Hypothalamus (tissue), 51 donors: ENCODE data around the gene REPS2.
"Not testable (repeated sequence)": the region's sequence is repeated elsewhere in the genome, so short reads cannot be mapped to it uniquely, and the experiment has no call there.

ENCODE experiments used
- DNase-seq, 51 donors: peaks; one replicate each; lab custom pipeline; 2025; lab: John Stamatoyannopoulos, UW

REPS2 gene

GRCh38 chrX:16962661-16963060, 16.2 kb downstream of the REPS2 start:
- DNase-seq = not testable (repeated sequence)

- no peak for DNase-seq
Measured at GRCh38 chrX:16963216-16963615, 16.8 kb downstream of the REPS2 start.

DNA sequence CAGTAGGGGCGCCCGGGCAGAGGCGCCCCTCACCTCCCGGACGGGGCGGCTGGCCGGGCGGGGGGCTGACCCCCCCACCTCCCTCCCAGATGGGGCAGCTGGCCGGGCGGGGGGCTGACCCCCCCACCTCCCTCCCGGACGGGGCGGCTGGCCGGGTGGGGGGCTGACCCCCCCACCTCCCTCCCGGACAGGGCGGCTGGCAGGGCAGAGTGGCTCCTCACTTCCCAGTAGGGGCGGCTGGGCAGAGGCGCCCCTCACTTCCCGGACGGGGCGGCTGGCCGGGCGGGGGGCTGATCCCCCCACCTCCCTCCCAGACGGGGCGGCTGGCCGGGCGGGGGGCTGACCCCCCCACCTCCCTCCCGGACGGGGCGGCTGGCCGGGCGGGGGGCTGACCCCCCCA, 18.5 kb downstream of the REPS2 start:
- not testable (repeated sequence) for DNase-seq

- DNase-seq = no peak
Measured at GRCh38 chrX:16966752-16967448, 20.4 kb downstream of the REPS2 start.

GRCh38 chrX:16968753-16969152, 22.3 kb downstream of the REPS2 start:
- DNase-seq = not testable (repeated sequence)

- no peak for DNase-seq
Measured at GRCh38 chrX:16970977-16971376, 24.5 kb downstream of the REPS2 start.

DNA sequence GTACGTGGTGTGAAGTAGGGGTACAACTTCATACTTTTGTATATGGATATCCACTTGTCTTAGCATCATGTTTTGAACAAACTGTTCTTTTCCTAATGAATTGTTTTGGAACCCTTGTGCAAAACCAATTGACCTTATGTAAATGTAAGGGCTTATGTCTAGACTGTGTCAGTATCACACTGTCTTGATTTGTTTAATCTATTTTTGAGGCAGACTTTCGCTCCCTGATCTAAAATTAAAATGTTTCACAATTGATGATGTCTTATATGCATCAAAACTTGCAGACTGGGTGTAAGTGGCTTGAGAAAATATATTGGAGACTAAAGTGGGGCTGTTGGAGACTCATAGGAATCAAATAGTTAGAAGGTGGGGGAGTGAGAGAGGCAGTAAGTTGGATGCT, 25.2 kb downstream of the REPS2 start:
- DNase-seq = no peak

DNA sequence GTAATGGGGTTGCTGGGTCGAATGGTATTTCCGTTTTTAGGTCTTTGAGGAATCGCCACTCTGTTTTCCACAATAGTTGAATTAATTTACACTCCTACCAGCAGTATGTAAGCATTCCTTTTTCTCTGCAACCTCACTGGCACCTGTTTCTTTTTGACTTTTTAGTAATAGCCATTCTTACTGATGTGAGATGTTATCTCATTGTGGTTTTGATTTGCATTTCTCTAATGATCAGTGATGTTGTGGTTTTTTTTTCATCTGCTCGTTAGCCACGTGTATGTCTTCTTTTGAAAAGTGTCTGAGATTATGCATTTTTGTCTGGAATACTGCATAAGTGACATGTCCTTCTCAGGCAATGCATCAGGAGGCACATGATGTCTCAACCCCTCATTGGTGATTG, 28.8 kb downstream of the REPS2 start:
- DNase-seq = no peak

DNA sequence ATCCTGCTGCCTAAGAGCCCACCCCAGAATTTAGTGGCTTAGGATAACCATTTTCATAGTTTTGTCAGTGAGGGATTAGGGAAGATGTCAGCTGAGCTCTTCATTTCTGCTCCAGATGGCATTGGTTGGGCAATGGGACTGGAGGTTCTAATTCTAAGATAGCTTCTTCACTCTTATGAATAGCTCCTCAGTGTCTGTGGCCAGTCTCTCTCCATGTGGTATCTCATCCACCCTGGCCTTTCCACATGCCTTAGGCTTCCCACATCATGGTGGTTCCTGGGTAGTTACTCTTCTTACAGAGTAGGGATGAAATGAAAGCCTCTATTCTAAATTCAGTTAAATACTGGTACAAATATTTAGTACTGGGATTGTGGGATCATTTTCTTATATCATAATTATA, 31.3 kb downstream of the REPS2 start:
- no peak for DNase-seq

GRCh38 chrX:16978193-16978984, 31.9 kb downstream of the REPS2 start:
- no peak for DNase-seq

GRCh38 chrX:16979226-16979625, 32.8 kb downstream of the REPS2 start:
- no peak for DNase-seq

GRCh38 chrX:16981209-16981608, 34.8 kb downstream of the REPS2 start:
- DNase-seq = no peak

DNA sequence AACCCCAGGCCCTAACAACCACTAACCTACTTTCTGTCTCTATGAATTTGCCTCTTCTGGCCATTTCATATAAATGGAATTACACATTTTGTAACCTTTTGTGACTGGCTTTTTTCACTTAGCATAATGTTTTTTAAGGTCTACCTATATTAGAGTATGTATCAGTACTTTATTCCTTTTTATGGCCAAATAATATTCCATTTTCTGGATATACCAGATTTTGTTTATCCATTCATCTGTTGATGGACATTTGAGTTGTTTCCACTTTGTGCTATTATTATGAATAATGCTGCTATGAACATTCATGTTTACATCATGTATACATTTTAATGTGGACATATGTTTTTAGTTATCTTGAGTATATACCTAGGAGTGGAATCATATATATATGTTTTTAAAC, 35.5 kb downstream of the REPS2 start:
- no peak for DNase-seq

- DNase-seq = no peak
Measured at GRCh38 chrX:16983051-16983450, 36.6 kb downstream of the REPS2 start.

- no peak for DNase-seq
Measured at GRCh38 chrX:16985286-16985685, 38.8 kb downstream of the REPS2 start.

DNA sequence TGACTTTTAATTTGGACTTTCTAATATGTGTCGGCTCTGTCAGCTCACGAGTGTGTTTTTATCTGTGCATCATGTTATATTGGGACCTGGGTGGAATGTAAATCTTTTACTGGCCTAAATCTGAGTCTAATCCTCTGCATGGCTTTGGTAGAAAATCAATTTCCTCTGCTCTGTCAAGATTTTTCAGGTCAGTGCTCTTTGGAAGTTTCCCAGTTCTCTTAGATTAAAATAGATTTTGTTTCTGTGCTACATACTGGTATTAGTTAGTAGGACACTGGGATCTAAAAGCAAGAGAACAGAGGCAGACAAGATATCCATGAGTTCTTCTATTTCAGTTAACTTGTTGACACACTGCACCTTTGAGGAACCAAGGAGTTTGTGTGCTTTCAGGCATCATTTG, 39.7 kb downstream of the REPS2 start:
- no peak for DNase-seq

GRCh38 chrX:16989750-16990149, 43.3 kb downstream of the REPS2 start:
- DNase-seq = no peak

GRCh38 chrX:16990839-16991238, 44.4 kb downstream of the REPS2 start:
- DNase-seq = peak in 1 of 51 donors; percentile 2

GRCh38 chrX:16992445-16992844, 46.0 kb downstream of the REPS2 start:
- DNase-seq = no peak

DNA sequence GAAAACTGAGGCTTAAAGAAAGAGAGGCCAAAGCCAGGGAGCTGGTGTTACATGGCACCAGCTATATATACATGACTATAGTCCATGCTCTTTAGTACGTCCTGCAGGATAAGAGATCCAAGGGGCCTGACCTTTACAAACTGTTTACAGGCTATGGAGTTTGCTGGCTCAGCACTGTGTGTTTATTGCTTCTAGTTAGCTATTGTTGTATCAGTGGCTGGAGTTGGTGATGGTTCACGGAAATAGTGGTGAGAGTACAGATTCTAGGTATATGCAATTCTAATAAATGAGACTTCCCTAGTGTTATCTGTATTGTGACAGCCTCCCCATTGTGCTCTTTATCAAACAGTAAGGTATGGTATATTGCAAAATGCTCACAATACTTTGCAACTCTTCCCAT, 46.5 kb downstream of the REPS2 start:
- DNase-seq = no peak

DNA sequence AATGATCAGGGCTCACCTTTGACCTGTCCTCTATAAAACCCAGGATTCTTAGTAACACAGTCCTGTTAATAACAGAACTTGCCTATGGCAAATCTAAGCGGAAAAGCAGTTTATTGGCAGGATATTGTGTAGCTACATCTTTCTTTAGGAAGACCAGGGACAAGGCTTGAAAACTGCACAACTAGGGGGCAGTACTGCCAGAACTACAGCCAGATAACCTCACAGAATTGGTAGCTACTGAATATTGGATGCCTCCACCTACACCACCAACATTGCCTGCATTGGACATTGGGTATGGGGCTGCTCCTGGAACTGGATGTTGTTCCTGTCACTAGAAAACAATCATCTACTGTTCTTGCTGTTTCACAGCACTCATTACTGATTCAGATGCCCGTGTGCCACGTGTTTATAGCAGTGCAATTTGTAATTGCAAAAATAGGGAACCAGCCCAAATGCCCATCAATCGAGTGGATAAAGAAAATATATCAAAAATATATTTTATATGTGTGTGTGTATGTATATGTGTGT, 47.4 kb downstream of the REPS2 start:
- peak in 12 of 51 donors; percentile 0 to 18 (median 7) for DNase-seq

- DNase-seq = no peak
Measured at GRCh38 chrX:16994736-16995135, 48.3 kb downstream of the REPS2 start.
